ENCODE data around the gene RAB3GAP1.
A peak's percentile ranks its signal among the peaks of the same experiment; 100 is the strongest.
"Not testable (repeated sequence)": the region's sequence is repeated elsewhere in the genome, so short reads cannot be mapped to it uniquely, and the experiment has no call there.

The RAB3GAP1 gene

DNA sequence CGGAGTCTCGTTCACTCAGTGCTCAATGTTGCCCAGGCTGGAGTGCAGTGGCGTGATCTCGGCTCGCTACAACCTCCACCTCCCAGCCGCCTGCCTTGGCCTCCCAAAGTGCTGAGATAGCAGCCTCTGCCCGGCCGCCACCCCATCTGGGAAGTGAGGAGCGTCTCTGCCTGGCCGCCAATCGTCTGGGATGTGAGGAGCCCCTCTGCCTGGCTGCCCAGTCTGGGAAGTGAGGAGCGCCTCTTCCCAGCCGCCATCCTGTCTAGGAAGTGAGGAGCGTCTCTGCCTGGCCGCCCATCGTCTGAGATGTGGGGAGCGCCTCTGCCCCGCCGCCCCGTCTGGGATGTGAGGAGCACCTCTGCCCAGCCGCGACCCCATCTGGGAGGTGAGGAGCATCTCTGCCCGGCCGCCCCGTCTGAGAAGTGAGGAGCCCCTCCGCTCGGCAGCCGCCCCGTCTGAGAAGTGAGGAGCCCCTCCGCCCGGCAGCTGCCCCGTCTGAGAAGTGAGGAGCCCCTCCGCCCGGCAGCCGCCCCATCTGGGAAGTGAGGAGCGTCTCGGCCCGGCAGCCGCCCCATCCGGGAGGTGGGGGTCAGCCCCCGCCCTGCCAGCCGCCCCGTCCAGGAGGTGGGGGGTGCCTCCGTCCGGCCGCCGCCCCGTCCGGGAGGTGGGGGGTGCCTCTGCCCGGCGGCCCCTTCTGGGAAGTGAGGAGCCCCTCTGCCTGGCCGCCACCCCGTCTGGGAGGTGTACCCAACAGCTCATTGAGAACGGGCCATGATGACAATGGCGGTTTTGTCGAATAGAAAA is 53.6 kb downstream of the RAB3GAP1 start:
- DNase-seq: not testable (repeated sequence)

DNA sequence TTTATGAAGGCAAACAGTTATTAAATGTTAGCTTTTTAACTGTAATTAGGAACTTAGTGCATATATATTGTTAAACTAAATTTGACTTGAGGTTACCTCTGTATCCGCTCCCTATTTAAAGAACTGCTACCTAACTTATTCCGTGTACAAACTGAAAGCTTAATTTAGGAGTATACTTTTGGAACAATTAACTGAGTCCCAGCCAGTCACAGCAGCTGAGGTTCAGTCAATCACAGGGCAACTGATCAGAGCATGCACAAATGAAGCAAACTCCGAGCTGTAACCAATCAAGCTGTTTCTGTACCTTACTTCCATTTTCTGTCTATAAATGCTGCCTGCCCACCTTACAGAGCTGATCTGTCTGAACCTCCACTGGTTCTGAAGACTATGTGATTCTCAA is 61.2 kb downstream of the RAB3GAP1 start:
- DNase-seq: no peak

DNA sequence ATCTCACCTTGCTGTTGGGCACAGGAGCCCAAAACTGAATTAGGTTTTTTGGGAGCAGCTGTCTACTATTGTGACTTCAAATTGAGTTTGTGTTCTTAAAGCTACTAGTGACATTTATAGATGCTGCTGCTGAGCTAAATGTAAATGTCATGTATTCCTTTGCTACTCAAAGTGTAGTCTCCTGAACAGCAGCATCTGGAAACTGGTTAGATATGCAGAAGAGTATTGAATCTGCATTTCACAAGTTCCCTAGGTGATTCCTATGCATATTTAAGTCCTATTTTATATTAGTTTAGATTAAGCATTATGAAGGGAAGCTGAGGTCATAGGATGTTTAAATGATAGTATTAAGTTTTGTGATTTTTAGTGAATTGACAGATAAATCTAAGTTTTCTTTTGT is 67.5 kb downstream of the RAB3GAP1 start:
- no peak for DNase-seq

DNA sequence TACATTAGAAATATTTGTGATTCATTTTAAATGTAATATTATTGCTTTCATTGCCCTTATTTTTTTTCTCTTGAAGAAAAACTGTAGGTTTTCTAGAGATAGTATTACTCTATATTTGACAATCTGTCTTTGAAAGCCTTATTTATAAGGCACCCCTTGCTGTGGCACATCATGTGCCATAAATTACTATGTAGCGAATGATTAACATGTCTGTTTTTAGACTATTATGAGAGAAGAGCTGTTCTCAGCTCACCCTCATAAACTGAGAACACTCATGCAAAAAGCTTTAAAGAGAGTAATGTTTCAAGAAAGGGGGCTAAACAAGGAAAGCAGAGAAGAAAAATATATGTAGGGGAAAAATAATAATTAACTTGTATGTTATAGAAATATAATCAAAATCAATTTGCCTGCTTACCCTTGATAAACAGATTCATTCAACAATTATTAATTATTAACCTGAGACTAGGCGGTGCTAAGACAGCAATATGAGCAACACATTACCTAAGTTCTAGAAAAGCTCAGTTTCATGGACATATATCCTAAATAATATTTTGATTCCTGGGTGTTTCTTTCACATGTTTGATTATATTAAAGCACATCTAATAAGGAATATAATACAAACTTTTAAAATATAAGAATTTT is 69.0 kb downstream of the RAB3GAP1 start:
- DNase-seq: no peak

DNA sequence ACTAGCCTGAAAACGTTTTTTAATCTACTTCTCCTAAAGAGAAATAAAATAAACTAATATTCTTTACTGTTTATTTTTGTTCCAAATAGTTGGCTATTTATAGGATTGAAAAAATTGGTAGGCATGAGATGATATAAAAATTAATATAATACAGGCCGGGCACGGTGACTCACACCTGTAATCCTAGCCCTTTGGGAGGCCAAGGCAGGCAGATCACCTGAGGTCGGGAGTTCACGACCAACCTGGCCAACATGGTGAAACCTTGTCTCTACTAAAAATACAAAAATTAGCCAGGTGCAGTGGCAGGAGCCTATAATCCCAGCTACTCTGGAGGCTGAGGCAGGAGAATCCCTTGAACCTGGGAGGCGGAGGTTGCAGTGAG is 69.6 kb downstream of the RAB3GAP1 start:
- DNase-seq: not testable (repeated sequence)

DNA sequence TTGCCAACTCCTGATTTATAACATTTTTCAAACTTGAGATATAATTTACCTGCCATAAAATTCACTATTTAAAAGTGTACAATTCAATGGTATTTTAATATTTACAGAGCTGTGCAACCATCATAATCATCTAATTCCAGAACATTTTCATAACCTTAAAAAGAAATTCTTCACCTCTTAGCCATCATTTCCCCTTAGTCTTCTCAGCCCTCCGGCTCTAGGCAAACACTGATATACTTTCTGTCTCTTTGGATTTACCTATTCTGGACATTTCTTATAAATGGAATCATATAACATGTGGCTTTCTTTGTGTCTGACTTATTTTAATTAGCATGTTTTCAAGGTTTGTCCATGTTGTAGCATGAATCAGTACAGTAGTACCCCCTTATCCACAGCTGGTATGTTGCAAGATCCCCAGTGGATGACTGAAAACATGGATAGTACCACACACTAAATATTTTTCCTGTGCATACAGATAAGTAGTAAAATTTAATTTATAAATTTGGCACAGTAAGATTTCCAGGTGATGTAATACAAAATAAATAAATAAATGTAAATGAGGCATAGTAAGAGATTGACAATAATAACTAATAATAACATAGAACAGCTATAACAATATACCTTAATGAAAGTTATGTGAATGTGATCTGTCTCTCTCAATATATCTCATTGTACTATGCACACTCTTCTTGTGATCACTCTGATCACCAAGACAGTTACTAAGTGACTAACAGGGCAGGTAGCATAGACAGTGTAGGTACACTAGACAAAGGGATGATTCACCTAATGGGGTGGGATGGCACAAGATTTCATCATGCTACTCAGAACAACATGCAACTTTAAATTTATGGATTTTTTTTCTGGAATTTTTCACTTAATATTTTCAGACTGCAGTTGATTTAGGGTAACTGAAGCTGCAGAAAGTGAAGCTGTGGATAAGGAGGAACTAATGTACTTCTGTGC is 73.1 kb downstream of the RAB3GAP1 start:
- peak; percentile 5 for DNase-seq

DNA sequence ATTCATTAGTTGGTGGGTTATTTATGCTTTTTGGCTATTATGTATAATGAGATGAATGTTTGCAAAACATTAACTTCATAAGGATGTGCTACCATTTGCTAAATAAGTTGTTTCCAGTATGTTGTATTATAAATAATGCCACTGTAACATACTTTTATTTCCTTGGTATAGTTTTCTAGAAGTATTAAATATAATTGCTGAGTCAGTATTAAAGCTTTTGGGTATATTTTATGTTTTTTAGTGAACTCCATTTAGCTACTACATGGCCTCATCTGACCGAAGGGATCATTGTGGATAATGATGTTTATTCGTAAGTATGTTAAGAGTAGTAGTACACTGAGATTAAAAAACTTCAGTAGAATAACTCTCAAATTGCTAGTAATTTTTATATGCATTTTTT is 73.8 kb downstream of the RAB3GAP1 start:
- DNase-seq: no peak

DNA sequence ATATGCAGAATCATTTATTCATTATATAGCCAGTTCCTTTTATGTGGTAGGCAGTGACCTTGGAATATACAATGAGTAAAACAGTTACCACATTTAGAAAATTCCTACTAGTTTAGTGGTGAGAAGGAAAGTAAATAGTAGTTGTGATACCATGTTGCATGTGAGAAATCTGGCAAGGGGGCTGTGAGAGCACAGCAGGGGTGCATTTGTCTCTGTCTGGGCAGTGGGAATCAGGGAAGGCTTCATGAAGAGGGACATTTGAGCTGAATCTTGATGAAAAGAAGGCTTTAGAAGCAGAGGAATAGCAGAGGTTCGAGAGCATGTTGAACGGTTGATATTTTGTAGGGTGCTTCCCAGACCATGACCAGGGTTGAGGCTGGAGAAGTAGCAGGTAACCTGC is 78.7 kb downstream of the RAB3GAP1 start:
- DNase-seq: no peak

DNA sequence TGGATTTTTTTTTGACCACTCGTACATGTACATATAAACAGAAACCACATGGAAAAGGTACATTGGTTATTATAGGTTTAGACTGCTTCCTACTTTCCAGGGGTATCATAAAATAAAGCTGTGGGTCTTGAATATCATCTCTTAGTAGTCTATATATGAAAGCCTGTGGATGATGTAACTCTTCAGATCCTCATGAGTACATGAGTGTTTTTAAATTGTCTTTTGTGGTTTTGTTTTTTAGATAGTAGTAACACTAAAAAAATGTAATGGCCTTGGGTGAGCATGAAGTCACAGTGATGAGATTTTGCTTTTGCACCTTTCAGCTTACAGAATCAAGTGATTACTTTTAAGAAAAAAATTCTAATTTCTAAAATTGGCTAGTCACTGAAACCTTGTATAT is 80.2 kb downstream of the RAB3GAP1 start:
- peak; percentile 59 for DNase-seq

DNA sequence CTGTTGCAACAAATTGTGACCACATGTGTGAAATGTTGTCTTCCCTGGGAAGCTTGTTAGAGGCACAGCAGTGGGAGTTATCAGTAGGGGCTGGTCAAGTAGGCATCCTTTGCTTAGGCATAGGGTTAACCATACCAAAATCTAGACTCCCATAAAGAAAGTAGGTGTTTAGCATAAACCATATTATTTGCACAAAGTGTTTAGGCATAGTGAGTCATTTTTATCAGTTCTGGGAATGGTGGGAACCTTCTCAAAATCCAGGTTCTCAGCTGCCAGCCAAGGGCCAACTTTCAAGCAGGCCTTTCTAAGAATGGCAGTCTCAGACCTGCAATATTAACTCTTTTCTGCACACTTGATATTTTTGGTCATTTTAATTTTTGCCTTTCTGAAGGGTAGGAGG is 88.5 kb downstream of the RAB3GAP1 start:
- DNase-seq: no peak

DNA sequence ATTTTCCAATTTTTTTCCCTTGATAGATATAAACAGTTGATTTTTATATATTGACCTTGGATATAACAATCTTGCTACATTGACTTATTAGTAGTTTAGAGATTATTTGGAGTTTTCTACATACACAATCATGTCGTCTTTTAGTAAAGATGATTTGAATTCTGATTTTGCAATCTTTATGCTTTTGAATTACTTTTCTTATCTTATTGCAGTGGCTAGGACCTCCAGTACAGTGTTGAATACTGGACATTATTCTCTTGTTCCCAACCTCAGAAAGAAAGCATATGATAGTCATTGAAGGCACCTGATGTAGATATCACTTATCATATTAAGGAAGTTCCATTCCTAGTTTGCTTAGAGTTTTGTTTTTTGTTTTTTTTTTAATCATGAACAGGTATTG is 90.2 kb downstream of the RAB3GAP1 start:
- DNase-seq: no peak

DNA sequence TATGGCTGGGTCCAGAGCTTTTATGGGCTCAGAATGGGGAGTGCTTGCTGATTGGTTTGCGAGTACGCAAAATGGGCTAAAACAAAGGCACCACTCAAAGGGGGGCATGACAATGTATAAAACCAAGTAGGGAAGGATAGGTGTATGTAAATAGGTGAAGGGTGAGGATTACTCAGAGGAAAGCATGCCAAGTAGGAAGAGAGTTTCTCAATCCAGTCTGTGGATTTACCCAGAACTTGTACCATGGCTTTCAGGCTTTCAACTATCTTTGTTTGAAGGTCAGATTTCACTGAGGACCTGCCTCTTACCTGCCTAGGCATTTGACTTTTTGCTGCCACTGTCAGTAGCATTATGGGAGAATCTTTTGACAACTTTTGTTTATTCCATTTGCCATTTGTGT is 92.3 kb downstream of the RAB3GAP1 start:
- no peak for DNase-seq

DNA sequence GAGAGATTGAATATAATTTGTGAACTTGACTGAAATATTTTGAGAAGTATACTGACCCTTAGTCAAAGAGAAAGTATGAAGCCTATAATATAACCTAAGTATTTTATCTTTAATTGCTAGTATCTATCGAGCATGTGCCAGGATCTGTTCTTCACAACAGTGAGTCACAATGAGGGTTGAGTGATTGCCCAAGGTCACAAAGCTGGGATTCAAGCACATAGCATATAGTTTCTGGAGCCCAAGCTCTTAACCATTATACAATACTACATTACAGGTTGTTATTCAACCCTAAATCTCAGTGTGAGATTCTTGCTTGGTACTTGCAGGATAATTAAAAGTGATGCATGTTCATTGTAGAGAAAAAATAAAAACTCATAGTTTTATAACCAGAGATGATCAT is 97.2 kb downstream of the RAB3GAP1 start:
- no peak for DNase-seq

DNA sequence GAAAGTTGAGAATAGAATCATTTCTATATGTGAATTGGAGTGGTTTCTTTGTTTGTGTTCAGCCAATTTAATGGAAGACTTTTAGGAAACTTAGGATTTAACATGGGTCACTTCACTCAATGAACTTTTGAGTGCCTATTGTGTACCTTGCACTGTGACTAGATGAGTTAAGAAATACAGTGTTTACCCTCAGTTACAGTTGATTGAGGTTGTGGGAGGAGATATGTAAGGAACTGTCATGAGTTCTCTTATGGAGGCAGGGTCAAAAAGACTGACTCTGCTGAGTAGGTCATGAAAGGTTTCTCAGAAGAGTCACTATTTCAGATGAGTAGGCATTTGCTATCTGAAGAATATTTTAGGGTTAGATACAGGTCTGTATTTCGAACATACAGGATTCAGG is 98.6 kb downstream of the RAB3GAP1 start:
- no peak for DNase-seq

DNA sequence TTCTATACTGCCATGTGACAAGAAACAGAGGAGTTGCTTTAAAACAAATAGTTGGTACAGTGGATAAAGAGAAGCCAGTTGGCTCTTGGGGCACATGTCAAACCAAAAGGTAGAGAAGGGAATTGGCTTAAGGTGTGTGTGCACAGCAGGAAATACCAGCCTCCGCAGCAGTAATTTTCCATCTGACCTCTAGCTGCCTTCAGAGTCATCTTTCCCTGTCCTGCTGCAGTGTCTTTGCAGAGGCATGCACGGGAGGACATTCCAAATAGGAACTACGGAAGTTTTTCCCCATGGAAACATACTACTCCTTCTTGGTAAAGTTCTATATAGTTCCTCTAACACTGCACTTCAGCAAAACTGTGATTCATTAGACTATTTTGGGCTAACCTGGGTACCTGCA is 99.5 kb downstream of the RAB3GAP1 start:
- no peak for DNase-seq

DNA sequence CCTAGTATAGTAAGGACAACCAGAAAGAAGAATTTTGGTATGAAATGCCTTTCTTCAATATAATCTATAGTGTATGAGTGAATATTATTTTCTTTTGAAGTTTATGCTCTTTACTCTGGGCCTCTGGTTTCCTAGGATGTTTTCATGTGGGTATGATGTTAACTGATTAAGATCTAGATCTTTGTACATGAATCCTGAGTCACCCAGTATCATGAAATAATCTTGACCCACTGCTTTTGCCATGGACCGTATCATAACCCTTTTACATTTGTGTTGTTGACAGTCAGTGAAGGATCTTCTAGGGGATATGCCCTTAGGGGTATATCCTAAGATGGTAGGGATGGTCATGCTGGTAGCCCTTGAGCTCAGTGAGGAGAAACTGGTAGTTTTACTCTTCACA is 100.3 kb downstream of the RAB3GAP1 start:
- no peak for DNase-seq

DNA sequence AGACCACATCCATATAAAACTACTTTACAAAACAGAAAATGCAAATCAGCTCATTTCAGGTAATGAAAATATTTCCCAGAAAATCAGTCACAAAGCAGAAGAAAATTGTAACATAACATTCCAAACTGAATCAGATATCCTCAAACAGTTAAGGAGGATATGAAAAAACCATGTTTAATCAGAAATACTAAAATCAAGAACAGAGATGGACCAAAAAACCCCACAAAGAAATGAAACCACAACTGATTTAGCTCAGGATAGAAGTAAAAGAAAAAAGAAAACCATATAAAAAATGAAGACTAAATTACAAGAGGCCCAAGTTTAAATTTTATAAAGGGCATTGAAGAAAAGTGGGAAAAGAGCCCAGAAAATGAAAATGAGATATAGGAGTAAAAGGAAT is 102.9 kb downstream of the RAB3GAP1 start:
- DNase-seq: no peak

DNA sequence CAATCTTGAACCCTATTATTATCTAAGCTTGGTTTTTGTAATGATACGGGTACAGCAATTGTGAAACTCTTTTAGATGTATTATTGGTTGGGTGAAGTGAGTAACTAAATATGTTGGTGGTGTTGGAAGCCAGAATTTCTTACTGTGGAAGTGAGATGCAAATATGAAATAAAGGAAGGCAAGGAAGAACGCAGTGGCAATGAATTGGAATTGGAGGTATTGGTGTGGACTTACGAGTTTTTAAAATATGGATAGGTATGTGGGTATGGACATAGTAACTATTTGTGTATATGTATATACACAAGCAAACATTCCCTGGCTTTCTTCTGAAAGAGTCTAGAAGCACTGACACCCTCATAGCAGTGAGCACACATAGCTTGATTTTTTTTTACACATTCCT is 105.8 kb downstream of the RAB3GAP1 start:
- no peak for DNase-seq

DNA sequence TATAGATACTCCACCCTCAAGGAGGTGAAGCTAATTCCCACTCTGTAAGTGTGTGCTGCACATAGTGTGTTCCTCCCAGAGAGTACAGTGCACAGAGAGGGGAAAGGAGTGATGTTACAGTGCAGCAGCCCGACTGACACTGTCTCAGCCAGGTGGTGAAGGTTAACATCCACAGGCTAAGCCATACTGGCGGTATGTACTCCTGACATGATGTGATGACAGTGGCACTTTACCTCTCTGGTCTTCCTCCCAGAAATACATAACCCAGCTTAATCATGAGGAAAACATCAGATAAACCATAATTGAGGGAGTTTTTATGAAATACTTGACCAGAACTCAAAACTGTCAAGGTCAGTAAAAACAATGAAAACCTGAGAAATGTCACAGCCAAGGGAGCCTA is 107.1 kb downstream of the RAB3GAP1 start:
- DNase-seq: no peak

DNA sequence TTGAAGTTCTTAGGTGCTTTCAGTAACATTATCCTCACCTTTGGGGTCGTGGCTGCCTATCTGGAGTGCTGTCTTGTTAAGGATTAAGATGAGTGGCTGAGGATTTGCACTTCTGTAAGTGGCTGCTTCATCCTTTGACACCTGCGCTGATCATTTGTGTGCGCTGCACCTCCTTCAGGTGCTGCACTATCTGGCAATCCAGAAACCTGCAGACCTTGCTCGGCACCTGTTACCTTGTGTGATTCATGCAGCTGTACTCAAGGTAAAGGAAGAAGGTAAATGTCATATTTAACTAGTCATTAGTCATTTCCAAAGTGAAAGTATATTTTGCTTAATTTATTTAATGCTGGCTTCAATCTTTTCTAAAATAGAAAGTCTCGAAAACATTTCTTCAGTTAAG is 110.3 kb downstream of the RAB3GAP1 start:
- DNase-seq: no peak

DNA sequence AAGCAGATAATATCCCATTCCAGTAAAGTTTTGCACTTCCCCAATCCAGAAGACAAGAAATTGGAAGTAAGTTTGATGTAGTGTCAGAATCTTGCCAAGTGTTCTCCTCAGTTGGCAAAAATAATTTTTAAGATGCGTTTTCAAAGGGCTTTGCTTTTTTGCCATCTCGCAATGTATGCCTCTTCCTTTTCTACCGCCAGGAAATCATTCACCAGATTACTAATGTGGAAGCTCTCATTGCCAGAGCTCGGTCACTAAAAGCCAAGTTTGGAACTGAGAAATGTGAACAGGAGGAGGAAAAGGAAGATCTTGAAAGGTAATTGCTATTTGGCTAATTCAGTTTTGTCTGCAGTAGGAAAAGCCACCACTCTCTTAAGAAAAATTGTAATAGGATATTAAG is 110.7 kb downstream of the RAB3GAP1 start:
- DNase-seq: no peak

DNA sequence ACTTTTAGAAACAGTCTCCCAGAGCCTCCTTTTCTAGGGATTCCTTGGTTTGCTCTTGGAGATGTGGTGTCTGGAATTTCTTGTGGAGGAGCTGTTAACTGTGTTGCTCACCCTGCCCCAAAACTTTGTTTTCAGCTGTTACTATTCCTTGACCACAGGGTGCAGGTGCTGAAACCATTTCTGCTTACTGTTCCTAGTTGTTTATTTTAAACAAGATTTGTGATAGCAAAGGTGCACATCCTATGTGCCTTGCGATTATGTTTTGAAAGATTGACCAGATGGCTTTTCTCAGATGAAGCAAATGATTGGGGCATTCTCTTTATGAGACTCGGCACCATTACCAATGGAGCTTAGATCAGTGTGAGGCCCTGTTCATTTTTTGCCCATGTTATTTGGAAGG is 111.2 kb downstream of the RAB3GAP1 start:
- DNase-seq: no peak

DNA sequence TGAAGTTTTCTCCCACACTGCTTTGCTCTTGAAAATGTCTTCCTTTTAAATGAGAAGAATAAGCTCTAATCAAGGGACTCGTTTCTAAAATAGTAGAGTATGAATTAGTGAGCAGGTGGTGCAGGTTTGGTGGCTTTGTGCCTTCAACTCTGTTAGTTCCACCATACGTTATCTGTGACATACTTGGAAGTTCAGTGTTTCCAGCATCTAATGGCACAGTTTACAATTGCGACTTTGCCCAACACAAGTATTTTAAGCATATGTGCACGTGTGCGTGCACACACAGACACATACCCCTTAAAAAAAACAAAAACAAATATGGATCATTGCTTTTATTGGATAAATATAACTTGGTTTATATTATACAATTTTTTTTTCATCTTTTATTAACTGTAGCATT is 111.8 kb downstream of the RAB3GAP1 start:
- DNase-seq: no peak

DNA sequence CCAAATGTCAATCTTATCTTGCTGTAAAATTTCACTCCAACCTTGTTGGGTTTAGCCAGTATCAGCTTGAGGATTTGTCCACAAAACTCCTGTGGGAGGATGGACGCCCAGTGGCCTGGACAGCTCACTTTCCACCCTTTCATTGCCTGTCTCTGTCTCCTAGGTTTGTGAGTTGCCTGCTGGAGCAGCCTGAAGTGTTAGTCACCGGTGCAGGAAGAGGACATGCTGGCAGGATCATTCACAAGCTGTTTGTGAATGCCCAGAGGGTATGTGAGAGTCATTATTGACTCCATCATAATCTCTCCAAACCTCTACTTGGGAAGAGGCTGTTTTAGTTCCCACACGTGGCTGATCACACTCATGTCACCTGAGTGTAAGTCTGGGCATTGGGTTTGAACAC is 112.3 kb downstream of the RAB3GAP1 start:
- no peak for DNase-seq

Measured in OCI-M1 (cell line).